HG03457 (cell line): ENCODE data around the gene TTC13.

Experiments used
- ATAC-seq: cut with Tn5 transposase; IDR thresholded peaks from one replicate; pipeline ENCODE4 v1.9.1; 2021; ENCODE audit warnings: moderate number of reproducible peaks; ENCODE audit not compliant: unreplicated experiment

Gene TTC13

DNA sequence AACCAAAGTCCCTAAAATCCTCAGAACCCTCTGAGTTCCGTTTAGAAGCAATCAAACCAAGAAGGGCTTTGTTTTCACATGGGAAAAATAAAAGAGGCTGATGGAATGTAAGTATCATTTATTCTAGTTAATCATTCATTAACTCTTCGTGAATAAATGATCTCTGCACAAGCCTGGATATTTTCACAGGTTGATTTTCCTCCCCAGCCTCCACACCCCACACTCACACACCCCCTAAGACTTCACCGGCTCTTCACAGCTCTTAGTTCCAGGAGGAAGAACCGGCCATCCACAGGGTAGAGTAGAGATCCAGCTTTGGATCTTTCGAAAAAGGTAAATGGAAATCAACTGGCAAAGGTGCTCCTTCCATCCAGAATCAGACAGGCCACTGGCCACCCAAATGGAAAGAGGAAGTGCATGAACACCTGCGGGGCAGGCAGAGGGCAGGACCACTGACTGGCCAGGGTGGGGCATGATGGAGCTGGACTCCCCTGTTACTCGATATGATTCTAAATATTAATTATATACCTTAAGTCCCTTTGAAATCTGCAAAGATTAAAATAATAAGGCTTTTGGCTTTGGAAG is 120.3 kb downstream of the TTC13 start:
- no peak for ATAC-seq

DNA sequence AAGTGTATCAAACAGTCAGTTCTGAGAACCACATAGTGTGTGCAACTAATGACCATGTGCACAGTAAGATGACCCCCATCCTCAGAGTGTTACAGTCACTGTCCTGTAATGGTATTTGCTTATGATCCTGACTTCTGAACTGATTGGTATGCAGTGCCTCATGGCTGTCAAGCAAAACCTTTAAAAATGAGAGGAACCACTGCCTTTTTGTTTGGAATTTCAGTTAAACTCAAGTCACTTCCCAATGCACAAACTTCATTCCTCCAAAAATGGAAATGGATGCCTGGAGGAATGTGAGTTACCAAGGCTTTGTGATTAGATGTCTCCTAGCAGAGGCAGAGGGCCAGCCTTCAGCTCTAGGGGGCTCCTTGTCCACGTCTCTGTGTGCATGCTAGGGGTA is 120.8 kb downstream of the TTC13 start:
- no peak for ATAC-seq

- ATAC-seq = no peak
Observed at GRCh38 chr1:230857077-230857476, 121.6 kb downstream of the TTC13 start.
